ENCODE results near the gene BDH1.
"Not testable (repeated sequence)": the region's sequence is repeated elsewhere in the genome, so short reads cannot be mapped to it uniquely, and the experiment has no call there.

Gene BDH1

DNA sequence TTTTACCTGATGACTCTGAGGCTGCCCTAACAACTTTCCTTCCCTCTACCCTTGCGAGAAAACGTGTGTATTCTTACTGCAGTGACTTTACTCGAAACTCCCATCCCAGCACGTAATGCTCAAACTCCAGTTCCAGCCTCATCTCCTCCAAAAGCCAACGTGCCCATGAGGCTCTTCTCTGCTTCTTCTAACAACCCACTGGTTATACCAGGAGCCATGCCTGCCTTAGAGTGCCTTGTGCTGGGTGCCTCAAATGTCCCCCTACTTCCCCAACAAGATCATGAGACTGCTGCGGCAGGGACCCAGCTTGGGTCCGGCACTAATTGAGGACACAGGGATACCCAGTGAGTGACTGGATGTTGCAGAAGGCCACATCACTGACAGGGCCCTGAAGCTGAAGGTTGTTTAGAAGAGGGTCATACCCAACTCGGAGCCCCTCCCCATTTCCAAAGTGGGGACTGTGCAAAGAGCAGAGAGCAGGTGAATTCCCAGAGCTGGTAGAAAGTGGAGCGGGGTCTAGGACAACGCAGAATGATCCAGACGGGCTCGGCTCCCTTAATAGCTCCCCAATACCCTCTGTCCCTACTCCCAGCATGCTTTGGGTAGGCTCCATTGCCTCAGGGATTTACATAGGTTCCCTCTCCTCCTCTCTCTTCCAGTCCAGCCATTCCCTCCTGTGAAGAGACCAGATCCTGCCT is 71.4 kb downstream of the BDH1 start:
- DNase-seq = no peak

DNA sequence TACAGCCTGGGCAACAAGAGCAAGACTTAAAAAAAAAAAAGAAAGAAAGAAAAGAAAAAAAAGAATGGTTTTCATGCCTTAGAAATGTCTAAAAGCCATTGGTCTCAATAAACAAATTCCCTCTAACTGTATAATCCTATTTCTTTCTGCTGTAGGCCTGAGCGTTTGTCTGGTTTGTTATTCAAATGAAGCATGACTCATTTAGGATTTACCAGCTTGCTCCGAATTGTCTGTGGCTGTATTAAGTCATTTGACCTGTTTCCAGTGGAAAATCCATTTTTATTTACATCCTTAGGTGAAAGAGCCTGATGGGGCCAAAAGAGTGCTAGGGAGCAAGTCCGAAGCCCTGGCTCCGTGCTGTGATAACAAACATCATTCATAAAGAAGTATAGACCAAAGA is 73.8 kb downstream of the BDH1 start:
- no peak for DNase-seq

DNA sequence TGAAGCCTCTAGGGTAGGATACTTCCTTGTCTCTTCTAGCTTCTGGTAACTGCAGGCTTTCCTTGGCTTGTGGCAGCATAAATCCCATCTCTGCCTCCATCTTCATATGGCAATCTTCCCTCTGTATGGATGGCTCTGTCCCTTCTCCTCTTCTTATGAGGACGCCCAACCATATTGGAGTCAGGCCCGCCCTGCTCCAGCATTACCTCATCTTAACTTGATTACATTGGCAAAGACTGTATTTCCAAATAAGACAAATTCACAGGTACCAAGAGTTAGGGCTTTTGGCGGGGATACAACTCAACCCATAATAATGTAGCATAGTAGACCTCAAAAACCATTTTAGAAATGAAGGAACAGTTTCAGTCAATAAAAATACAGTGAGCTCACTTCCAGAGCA is 75.4 kb downstream of the BDH1 start:
- DNase-seq = no peak

DNA sequence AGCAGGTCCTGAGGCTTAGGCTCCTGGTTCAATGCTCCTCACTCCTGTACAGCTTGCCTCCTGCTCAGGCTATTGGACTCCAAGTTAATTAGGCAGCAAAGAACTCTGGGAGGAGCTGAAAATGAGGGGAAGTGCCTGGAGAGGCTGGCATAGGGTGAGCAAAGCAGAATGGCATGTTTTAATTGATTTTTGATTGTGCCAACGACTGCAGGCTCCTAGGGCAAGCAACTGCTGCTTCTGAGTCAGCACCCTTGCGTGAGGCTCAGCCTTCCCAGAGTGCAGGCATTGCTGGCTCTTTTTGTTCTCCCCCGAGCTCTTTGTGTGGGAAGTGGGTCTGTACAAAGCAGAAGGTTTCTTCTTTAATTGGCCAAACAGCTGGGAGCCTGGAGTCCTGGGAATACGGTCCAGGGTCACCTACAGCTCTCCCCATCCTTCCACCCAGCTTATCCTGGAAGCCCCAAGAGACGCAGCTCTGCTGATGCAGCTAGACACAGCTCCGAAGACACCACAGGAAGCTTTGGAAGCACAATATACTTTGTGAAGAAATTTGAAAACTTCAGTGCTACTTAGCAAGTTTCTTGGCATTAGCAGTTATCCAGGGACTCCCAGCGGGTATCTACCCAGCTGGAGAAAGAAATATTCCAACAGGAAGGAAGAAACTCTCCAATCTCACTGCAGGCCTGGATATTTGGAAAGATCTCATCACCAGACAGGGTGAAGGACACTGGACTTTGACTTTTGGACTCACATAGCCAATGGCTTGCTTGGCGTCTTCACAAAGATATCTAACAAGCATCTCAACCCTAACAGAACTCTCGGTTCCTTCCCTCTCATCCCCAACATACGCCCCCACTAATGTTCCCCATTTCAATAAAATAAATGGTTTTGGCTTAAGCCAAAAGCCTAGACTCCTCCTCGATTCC is 76.8 kb downstream of the BDH1 start:
- DNase-seq = no peak

DNA sequence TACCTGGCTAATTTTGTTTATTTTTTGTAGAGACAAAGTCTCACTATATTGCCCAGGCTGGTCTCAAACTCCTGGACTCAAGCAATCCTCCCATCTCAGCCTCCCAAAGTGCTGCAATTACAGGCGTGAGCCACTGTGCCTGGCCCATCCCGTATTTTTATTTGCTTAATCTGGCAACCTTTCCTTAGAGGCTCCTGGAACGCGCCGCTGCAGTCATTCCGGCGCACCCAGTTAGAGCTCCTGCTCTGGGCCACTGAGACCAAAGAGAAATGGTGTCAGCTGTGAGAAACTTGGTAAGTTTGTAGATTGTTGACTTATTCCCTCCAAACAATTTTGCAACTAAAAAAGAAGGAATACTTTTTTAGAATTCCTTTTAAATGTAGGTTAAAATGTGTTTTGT is 78.0 kb downstream of the BDH1 start:
- DNase-seq = not testable (repeated sequence)

DNA sequence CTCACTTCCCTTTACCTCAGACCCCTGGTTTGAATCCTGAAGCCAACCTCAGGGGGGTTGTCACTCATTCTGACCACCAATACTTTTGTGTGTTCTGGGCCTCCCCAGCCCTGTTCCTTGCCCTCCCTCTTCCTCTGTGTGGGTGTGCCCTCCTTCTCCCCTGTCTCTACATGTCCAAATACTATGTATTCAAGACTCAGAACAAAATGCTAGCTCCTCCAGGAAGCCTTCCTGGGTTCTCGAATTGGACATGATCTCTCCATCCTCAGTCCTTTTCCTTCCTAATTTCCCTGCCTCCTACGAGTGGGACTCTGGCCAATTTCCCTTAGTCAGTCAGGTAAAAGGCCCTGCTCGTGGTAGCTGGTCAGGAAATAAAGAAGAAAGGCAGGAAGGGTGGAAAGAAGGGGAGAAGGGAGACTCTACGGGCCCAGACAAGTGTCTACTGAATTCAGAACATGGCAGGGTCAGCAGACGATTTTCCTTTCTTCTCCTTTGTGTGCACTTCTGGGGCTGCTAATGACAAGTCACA is 79.7 kb downstream of the BDH1 start:
- no peak for DNase-seq

DNA sequence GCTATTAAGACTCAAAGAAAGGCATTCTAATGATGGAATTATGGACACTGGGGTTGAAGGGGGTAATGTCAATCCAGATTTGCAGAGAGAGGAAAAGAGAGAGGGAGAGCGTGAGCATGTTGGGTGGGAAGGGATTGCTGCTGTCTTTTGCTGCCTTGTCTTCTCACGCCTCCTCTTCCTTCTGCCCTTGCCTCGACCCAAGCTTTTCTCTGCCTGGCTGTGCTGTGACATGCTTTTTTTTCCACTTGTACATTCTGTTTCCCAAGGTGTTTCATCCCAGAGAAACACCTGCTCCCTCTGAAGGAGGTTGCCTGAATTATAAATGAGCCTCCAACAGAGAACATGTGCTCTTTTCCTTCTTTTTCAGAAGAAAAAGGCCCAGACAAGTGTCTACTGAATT is 80.3 kb downstream of the BDH1 start:
- DNase-seq = no peak

DNA sequence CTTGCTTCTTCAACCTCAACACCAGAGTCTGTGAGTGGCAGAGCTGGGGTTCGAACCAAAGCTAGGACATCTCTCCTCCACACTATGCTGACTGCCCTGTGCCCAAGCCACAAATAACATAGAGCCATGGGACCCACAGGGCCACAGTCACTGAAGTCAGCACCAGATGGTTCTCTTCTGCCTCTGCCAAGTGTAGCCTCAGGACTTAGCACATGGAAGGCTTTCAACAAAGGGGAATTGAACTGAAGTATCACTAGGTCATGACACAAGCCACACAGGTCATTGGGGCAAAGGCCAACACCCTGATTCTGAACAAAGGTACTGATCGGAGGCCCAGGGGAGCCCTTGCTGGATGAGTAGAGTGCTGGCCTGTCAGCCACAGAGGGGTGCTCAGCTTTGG is 83.6 kb downstream of the BDH1 start:
- no peak for DNase-seq

DNA sequence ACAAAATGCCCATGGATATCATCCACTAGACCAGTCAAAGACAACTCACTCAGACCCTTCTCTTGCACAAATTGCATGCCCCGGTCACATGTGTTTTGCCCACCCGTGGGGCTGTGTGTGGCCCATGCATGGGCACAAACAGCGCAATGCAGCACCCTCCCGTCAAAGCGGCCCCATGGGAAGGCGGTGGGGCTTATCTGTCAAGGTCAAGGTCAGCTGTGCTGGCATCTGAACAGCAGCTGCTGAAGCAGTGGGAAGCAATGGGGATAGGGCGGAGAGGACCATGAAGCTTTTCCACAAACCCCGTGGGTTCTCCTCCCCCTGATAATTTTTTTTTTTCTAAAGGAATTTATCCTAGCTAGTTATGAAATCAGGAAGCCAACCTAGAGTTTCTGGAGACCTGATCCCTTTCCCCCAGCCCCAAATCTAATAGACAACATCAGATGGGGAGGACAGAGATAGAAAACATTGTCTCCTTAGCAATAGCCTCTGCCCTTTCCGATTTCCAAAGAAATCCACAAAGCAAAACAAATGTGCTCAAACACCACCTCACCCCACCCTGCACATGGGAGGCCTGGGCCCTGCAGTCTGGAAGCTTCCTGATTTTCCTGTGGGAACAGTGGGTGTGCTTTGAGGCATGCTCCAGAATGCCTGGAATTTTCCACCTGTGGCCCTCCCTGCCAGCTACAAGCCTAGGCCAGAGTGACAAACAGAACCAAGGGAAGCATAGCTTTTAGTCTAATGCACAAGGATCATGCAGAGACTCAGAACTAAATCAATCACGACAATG is 84.4 kb downstream of the BDH1 start:
- DNase-seq = no peak

DNA sequence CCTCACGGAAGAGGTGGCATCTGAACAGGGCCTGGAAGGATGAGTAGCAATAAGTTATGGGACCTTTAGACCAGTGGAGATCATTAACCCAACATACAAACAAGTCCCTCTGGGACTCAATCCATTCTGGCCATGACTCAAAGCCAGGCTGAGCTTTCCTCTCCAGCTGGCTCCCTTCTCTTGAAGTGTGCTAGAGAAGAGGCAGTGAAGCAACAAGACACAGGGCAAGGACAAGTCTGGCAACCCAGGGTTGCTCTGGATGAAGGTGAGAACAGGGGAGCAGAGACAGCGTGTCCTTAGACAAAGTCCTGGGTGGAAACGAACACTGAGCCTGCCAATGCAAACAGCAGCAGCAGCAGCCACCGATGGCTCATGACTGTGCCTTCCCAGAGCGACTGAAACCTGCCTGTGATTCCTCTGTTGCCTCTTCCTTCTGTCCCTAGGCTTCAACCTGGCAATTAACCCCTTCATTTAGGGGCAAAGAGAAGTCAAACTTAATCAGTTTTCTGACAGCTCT is 86.8 kb downstream of the BDH1 start:
- DNase-seq = no peak

DNA sequence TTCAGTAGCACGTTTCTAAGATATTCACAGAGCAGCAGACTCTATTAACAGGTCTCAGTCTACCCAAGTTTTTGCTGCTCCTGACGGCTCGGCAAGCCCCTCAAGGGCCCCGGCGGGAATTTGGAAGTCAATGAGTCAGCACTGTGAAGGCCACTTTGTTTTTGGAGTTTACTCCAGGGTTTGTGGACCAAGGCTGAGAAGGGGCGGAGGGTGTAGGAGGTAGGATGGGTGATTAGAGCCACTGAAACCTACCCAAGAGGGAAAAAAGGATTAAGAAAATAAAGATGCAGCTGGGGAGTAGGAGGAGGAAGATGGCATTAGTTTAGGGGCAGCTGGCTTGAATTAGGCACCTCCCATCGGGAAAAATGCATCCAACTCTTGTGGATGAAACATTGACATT is 87.6 kb downstream of the BDH1 start:
- DNase-seq = no peak

DNA sequence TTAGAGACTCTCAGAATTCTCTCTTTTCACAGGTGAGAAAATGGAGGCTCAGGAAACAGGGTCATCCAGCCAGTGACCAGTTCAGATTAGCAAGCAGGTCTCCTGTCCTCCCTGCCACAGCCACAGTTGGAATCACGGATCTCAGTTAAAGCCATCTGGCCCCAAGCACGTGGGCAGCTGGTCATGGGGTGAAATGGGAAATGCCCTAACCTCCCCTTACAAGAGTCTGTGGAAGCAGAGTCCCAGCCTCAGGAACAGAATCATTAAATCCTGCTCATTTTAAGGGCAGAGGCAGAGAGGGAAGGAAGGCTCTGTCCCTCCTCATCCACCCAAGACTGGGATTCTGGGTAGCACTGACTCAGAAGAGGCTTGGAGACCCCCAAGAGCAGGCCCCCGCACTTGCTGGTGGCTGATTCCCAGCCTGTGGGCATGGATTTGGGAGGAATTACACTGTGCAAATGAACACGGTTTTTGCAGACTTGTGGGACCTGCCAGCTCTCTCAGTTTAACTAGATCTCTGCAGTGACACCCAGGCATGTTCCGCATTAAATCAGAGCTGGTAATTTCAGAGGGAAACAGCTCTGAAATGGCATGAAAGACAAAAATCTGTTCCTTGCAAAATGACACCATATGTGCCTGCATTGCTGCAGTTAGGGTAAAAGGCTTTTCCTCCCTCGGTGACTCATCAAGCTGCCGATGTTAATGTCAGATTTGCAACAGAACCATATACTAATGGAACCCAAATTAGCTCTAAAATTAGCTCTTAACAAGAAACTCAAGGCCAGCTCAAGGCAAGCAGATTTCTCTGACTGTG is 89.0 kb downstream of the BDH1 start:
- DNase-seq = no peak

DNA sequence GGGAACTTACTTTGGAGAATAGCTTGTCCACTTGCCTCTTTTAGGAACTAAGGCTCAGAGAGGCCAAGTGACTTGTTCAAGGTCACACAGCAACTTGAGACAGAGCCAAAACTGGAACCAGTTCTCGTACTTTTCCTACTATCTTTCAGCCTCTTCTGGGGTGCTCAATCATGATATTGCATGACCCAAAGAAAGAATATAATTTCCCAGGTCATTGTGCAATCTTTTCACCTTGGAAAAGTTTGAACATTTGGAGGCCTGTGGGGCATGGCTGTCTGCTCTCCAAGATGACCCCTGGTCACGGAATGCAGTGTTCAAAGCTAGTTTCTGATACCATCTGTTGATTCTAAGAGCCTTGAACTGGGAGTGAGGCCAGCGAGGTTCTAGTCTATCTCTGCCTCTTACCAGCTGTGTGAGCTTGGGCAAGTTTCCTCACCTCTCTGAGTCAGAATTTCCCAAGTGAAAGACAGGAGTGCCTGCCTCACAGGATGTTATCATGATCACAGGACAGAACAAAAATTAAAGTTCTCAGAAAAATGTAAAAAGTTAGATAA is 89.7 kb downstream of the BDH1 start:
- no peak for DNase-seq

DNA sequence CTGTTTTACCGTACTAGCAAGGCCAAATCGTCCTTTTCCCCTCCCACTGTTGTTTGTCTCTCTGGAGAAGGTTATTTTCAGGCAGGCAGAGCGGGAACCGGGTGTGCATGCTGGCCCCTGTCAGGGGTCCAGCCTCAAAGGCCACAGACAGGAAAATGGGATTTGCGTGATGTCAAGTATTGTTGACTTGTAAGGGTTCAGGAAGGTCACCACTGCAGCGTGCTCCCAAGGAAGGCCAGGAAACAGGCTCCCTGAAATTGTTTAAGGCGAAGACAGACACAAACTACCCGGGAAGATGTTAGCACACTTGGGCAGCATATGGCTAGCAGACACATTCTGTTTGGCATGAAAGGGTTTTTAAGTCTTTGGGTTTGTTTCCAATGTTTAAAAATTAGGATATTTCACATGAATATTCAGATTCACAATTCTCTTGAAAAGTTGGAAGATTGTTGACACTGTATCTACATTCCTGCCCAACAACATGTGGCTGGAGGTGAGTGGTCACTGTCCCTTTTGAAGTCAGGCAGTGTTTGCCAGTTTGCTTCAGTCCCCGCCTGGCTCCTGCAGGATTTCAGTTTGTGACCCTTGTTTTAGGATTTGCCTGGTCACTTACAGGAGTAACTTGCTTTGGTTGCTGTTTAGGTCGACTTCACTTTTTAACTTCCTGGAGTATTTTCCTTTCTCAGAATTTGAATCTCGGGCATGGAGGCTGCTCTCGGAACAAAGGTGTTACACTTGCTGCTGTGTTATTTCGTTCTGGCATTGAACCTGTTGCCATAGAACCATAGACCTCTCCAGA is 90.4 kb downstream of the BDH1 start:
- no peak for DNase-seq

DNA sequence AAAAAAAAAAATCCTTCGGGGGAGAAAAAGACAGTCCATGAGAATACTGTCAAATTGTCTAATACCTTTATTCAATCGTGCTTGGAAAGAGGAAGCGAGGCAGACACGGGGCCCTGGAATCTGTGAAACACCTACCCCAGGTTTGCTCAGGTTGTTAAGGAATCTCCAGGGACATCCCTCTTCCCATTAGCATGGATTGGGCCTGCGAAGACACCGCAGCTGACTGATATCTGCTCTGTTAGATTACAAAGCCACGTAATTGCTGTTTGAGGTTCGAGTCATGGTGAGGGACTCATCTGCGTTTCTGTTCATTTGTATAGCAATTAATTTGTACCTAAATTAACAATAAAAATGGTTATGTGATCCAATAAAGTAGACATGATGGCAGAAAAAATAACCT is 91.0 kb downstream of the BDH1 start:
- no peak for DNase-seq

DNA sequence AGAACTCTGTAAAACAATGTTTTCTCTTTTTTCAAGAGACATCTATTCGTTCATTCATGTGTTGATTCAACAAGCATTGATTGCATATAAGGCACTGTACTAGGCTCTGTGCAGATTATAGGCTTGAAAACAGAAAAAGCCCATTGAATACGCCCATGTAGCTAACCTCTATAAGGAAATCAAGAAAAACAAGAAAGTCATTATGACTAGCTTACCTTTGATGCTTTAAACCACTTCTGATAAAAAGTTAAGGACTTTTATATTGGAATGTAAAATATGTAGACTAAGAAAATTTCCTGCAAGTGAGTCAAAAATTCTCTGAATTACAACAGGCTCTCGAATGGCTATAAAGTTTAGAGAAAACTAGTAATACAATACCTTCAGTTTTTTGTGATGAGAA is 92.5 kb downstream of the BDH1 start:
- DNase-seq = no peak

DNA sequence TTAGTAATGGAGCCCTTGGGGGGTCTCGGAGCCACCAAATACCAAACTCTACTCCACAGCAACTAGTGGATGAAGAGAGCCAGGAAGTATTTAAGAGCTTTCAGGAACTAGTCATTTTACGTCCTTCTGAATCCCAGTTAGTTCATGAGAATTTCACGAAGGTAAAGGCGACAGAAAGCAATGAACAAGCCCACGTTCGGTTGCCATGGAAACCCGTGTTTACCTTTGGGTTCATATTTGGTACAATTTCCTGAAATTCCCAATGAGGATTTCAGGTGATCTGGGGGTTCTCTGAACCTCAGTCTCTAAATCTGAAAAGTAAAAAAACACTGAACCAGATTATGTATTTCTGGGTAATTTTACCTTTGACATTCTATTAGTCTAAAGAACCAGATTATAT is 93.0 kb downstream of the BDH1 start:
- no peak for DNase-seq

DNA sequence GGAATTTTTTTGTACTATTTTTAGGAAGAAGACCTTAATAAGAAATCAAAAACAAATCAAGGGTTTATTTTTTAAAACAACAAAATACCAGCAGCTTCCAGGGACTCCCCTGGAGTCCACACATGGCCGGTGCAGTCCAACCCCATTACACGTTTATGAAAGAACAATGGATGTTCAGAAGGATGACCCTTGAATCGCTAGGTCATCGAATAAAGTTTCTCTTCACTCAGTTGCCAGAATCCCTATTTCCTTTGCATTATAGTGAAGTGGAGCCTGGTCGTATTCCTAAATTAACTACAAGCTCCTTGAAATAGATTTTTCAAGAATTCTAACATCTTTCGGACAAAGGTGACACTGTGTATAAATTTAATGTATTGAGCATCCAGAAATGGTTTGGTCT is 95.1 kb downstream of the BDH1 start:
- DNase-seq = no peak

DNA sequence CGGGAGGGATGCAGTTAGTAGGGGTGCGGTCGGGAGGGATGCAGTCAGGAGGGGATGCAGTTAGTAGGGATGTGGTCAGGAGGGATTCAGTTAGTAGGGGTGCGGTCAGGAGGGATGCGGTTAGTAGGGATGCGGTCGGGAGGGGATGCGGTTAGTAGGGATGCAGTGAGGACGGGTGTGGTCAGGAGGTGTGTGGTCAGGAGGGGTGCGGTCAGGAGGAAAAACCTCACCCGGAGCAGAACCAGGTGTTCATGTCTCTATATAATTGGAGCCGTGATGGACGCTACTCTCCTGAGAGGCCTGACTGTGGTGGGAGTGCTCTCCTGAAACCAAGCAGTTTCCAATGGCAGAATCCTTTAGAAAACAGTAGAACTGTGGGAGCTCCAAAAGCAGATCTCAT is 95.8 kb downstream of the BDH1 start:
- DNase-seq = no peak

Measured in NCI-H2081 treated with DMSO at 0.1 percent for 48 hours (cell line).